Neural cell (in vitro differentiated cells): ENCODE data around the gene NFIA. TPM values are rescaled to one million over a fixed set of nuclear protein-coding genes. Genes with fewer than 3 reads are reported as not detected.

Source experiments
- H2AFZ ChIP-seq: fragments of 200-600, 300-800 bp; sonication (generic), shearing (Covaris generic); 2 replicates; pipeline ENCODE4 v1.6.0; 2014; ENCODE audit warnings: low read depth, mild to moderate bottlenecking, antibody characterized with exemption, low read length, moderate library complexity
- H3F3A ChIP-seq: fragments of 200-600 bp; shearing (Covaris generic); 2 replicates; pipeline ENCODE4 v1.6.1; 2016; ENCODE audit warnings: mild to moderate bottlenecking, moderate library complexity, mixed read lengths, antibody characterized with exemption, low read length; ENCODE audit not compliant: insufficient read depth, poor library complexity, severe bottlenecking
- H3K27ac ChIP-seq: fragments of 200-600, 300-800 bp; sonication (generic), shearing (Covaris generic); 2 replicates; pipeline ENCODE4 v1.5.1; 2014; ENCODE audit warnings: mild to moderate bottlenecking, low read length, moderate library complexity
- H3K27me3 ChIP-seq: fragments of 300-800, 200-600 bp; sonication (generic), shearing (Covaris generic); 2 replicates; pipeline ENCODE4 v1.6.0; 2014; ENCODE audit warnings: mild to moderate bottlenecking, low read depth, low read length, moderate library complexity; ENCODE audit not compliant: insufficient read depth
- H3K36me3 ChIP-seq: fragments of 300-800, 200-600 bp; sonication (generic), shearing (Covaris generic); 2 replicates; pipeline ENCODE4 v1.5.1; 2014; ENCODE audit warnings: mild to moderate bottlenecking, antibody characterized with exemption, low read length, moderate library complexity; ENCODE audit not compliant: insufficient read depth
- H3K4me2 ChIP-seq: fragments of 300-800, 200-600 bp; sonication (generic), shearing (Covaris generic); 2 replicates; pipeline ENCODE4 v1.6.0; 2014; ENCODE audit warnings: mild to moderate bottlenecking, low read length
- H3K4me3 ChIP-seq: fragments of 300-800, 200-600 bp; sonication (generic), shearing (Covaris generic); 2 replicates; pipeline ENCODE4 v1.5.1; 2014; ENCODE audit warnings: mild to moderate bottlenecking, low read length, moderate library complexity
- H3K79me2 ChIP-seq: fragments of 200-600 bp; shearing (Covaris generic); replicated peaks from 2 replicates; pipeline ENCODE4 v1.6.0; 2014; ENCODE audit warnings: mild to moderate bottlenecking, low read length, moderate library complexity; ENCODE audit not compliant: insufficient read depth
- H3K9ac ChIP-seq: fragments of 300-800, 200-600 bp; sonication (generic), shearing (Covaris generic); 2 replicates; pipeline ENCODE4 v1.6.1; 2016; ENCODE audit warnings: mild to moderate bottlenecking, low read length, mixed read lengths
- H3K9me2 ChIP-seq: fragments of 200-600 bp; shearing (Covaris generic); 2 replicates; pipeline ENCODE4 v1.6.1; 2016; ENCODE audit warnings: mild to moderate bottlenecking, low read length, mixed read lengths; ENCODE audit not compliant: insufficient read depth
- H3K9me3 ChIP-seq: fragments of 200-600, 300-800 bp; sonication (generic), shearing (Covaris generic); 2 replicates; pipeline ENCODE4 v1.6.1; 2016; ENCODE audit warnings: mild to moderate bottlenecking, mixed run types, low read length, moderate library complexity, mixed read lengths
- H4K20me1 ChIP-seq: fragments of 200-600 bp; shearing (Covaris generic); 2 replicates; pipeline ENCODE4 v1.6.1; 2016; ENCODE audit warnings: mild to moderate bottlenecking, mixed run types; ENCODE audit not compliant: insufficient read depth
- EP300 ChIP-seq: fragments of 450-650 bp; conservative IDR thresholded peaks from 2 replicates; pipeline ENCODE4 v1.6.1; 2014; ENCODE audit warnings: antibody characterized with exemption, mild to moderate bottlenecking, moderate library complexity; ENCODE audit not compliant: poor library complexity, severe bottlenecking
- EZH2 ChIP-seq: fragments of 200-600, 300-800 bp; shearing (Covaris generic), sonication (generic); IDR thresholded peaks from 2 replicates; pipeline ENCODE4 v1.6.1; 2014; ENCODE audit warnings: antibody characterized with exemption, low read length, borderline replicate concordance, mild to moderate bottlenecking; ENCODE audit not compliant: insufficient read depth, poor library complexity, severe bottlenecking
- MXI1 ChIP-seq: fragments of 450-650 bp; conservative IDR thresholded peaks from 2 replicates; pipeline ENCODE4 v1.6.1; 2014; ENCODE audit warnings: antibody characterized with exemption, mild to moderate bottlenecking; ENCODE audit not compliant: poor library complexity, severe bottlenecking
- POLR2AphosphoS5 ChIP-seq: IDR thresholded peaks from 2 replicates; pipeline ENCODE4 v1.6.1; 2012
- RAD21 ChIP-seq: fragments of 450-650 bp; conservative IDR thresholded peaks from 2 replicates; pipeline ENCODE4 v1.6.1; 2014; ENCODE audit warnings: antibody characterized with exemption, mild to moderate bottlenecking, moderate library complexity
- SMC3 ChIP-seq: fragments of 450-650 bp; conservative IDR thresholded peaks from 2 replicates; pipeline ENCODE4 v1.6.1; 2014; ENCODE audit warnings: antibody characterized with exemption, mild to moderate bottlenecking, moderate library complexity; ENCODE audit not compliant: poor library complexity
- TAF1 ChIP-seq: IDR thresholded peaks from 2 replicates; pipeline ENCODE4 v1.6.1; 2012; ENCODE audit warnings: low read depth
- polyA plus RNA-seq: library from polyadenylated mRNA; depleted of rRNA; stranded (reverse); fragments of >200 nt; gene quantifications from 2 replicates; pipeline ENCODE4 v1.2.3, GENCODE V29; 2014
- TF ChIP-seq, protein P1 (sequence below): IDR thresholded peaks from 2 replicates; pipeline ENCODE4 v1.6.1; 2012; ENCODE audit warnings: borderline replicate concordance
- TF ChIP-seq, protein P2 (sequence below): fragments of 450-650 bp; IDR thresholded peaks from 2 replicates; pipeline ENCODE4 v1.5.1; 2014; ENCODE audit warnings: antibody characterized with exemption, mild to moderate bottlenecking, moderate library complexity; ENCODE audit not compliant: poor library complexity, severe bottlenecking

Gene NFIA
- polyA plus RNA-seq, 1 donor from 2014 or later, result 0.47 TPM

DNA sequence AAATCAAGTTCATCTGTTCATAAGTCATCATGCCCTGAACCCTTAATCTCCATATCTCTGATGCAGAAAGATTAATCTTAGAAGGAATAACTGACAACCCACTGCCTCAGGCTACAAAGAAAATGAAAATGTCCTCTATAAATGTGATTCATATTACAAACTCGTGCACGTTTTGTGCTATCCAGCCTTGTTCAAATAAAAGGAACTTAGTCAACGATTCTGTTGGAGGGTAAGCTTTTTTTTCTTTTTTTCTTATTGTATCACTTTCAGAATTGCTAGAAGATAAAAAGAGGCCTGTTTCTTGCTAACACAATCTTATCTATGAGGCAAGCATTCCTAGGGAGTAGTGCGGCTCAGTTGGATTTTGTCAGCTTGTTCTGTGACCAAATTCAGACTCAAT lies 414.1 kb downstream of the NFIA start:
- no peaks in the 10 kb centered on the region for H3K9me2 ChIP-seq
- no peaks in the 10 kb centered on the region for H3K36me3 ChIP-seq
- H3K4me2 ChIP-seq, result no peak overlapping the region
- H4K20me1 ChIP-seq, result no peaks in the 10 kb centered on the region
- no peaks in the 10 kb centered on the region for H3K27me3 ChIP-seq
- TF ChIP-seq EP300 (no peak), TAF1 (no peak), RAD21 (no peak), POLR2AphosphoS5 (no peak), EZH2 (no peak), SMC3 (no peak), MXI1 (no peak)
- TF ChIP-seq, protein P1, sequence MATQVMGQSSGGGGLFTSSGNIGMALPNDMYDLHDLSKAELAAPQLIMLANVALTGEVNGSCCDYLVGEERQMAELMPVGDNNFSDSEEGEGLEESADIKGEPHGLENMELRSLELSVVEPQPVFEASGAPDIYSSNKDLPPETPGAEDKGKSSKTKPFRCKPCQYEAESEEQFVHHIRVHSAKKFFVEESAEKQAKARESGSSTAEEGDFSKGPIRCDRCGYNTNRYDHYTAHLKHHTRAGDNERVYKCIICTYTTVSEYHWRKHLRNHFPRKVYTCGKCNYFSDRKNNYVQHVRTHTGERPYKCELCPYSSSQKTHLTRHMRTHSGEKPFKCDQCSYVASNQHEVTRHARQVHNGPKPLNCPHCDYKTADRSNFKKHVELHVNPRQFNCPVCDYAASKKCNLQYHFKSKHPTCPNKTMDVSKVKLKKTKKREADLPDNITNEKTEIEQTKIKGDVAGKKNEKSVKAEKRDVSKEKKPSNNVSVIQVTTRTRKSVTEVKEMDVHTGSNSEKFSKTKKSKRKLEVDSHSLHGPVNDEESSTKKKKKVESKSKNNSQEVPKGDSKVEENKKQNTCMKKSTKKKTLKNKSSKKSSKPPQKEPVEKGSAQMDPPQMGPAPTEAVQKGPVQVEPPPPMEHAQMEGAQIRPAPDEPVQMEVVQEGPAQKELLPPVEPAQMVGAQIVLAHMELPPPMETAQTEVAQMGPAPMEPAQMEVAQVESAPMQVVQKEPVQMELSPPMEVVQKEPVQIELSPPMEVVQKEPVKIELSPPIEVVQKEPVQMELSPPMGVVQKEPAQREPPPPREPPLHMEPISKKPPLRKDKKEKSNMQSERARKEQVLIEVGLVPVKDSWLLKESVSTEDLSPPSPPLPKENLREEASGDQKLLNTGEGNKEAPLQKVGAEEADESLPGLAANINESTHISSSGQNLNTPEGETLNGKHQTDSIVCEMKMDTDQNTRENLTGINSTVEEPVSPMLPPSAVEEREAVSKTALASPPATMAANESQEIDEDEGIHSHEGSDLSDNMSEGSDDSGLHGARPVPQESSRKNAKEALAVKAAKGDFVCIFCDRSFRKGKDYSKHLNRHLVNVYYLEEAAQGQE, result no peak
- TF ChIP-seq, protein P2, sequence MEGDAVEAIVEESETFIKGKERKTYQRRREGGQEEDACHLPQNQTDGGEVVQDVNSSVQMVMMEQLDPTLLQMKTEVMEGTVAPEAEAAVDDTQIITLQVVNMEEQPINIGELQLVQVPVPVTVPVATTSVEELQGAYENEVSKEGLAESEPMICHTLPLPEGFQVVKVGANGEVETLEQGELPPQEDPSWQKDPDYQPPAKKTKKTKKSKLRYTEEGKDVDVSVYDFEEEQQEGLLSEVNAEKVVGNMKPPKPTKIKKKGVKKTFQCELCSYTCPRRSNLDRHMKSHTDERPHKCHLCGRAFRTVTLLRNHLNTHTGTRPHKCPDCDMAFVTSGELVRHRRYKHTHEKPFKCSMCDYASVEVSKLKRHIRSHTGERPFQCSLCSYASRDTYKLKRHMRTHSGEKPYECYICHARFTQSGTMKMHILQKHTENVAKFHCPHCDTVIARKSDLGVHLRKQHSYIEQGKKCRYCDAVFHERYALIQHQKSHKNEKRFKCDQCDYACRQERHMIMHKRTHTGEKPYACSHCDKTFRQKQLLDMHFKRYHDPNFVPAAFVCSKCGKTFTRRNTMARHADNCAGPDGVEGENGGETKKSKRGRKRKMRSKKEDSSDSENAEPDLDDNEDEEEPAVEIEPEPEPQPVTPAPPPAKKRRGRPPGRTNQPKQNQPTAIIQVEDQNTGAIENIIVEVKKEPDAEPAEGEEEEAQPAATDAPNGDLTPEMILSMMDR, result no peak
- no peaks in the 10 kb centered on the region for H3K79me2 ChIP-seq
- no peaks in the 10 kb centered on the region for H3K9me3 ChIP-seq
- no peak overlapping the region for H3K9ac ChIP-seq
- H3F3A ChIP-seq, result no peaks in the 10 kb centered on the region
- H2AFZ ChIP-seq, result no peak overlapping the region
- H3K4me3 ChIP-seq, result no peak overlapping the region
- H3K27ac ChIP-seq, result no peak overlapping the region

DNA sequence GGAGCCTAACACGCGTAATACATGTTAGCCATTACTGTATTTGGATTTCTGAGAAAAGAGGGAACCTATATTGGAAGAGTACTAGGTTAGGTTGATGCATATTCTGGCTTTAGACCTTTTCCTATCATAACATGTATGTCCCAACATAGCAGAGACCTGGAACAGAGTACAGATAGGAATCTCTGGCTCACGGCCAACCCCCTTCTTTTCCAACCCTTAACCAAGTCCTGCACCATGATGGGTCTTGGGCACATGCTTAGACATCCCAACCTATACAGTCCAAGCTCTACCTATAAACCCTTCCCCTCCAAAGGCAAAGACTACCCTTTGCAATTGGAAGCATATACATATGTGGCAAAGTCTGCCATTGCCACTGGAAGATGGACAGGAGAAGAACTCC lies 414.7 kb downstream of the NFIA start:
- Histone ChIP-seq H4K20me1 (no peaks in the 10 kb centered on the region), H3F3A (no peaks in the 10 kb centered on the region), H3K9me2 (no peaks in the 10 kb centered on the region), H3K9ac (no peak overlapping the region), H3K27me3 (no peaks in the 10 kb centered on the region), H3K4me3 (no peak overlapping the region), H3K9me3 (no peaks in the 10 kb centered on the region), H3K79me2 (no peaks in the 10 kb centered on the region), H3K4me2 (no peak overlapping the region), H2AFZ (no peak overlapping the region), H3K27ac (no peak overlapping the region), H3K36me3 (no peaks in the 10 kb centered on the region)
- TF ChIP-seq SMC3 (no peak), POLR2AphosphoS5 (no peak), RAD21 (no peak), TAF1 (no peak), MXI1 (no peak), EP300 (no peak), EZH2 (no peak)
- TF ChIP-seq, protein P1, result no peak
- TF ChIP-seq, protein P2, result no peak
